Stimulated activated CD4-positive, alpha-beta T cell treated with anti-CD3 and anti-CD28 coated beads, Interleukin-4, amount 100 ng/mL, for 24 hours (primary cell): ENCODE measurements around the gene KCNQ1OT1.

Experiments used
- DNase-seq: peaks from one replicate; pipeline ENCODE4 v3.0.0-alpha.2; 2020

The KCNQ1OT1 gene

DNA sequence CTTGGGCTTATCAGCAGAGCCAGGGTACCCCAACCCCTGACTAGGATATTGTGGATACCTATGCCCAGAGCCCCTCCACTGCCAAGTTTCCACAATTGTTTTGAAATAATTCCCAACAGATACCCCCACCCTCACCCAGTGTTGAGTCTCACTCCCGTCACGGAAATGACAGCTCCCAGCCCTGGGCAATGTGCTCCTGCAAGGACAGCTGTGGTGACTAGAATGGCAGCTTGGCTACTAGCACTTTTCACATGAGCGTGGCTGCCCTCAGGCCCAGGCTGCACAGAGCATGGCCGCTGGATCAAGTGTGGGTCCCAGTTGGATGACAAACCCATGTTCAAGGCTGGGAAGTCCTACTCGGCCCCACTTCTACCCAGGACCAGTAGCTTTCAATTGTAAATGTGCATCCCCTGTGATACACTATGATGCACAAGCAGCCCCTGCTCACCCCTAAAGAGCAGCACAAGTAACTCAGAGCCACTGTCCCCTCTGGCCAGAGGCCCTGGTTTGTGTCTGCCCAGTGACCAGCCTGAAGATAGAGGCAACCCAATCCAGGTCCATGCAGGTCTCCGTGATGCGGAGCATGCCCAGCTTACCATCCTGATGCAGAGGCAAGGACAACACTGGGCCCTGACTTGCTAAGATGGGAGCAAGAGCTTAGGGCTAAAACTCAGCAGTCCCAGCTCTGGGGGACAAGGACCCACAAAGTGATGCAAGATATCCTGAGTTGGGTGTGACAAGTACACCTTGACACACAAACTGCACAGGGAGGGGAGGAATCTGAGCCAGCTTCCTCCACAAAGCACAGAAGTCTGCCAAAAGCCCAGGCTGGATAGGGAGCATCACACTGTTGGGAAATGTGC lies 13.2 kb downstream of the KCNQ1OT1 start:
- no peak for DNase-seq

DNA sequence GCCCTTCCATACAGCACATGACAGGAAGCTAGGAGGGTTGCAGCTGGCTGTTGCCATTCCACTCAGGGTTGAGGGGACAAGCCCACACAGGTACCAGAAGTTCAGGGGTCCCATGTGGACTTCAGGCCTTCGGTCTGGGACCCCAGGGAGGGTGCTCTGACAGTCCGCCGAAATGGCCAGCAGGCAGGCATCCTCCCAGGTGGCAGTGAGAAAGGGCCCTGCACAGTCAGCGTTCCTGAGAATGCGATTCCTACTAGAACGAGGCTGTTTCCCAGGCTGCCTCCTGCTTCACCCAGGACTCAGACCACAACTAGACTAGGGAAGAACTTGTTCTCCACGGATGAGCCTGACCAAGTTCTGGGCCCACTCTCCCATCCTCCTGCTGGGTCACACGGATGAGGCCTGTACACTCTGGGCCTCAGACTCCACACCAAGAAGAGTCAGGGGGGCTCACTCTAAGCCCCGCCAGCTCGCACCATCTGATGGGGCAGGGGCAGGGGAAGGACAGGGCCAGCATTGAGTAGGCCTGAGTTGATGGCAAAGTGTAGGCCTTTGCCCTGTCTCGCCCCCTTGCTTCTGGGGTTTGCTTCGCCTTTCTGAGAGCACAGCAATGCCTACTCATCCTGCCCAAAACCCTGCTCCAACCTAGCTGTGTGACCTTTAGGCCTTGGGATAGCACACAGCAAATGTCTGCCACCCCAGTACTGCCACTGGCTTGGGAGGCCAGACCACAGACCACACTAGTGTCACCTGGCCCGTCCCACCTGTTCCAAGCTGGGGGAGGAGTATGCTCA lies 14.0 kb downstream of the KCNQ1OT1 start:
- DNase-seq, result no peak

DNA sequence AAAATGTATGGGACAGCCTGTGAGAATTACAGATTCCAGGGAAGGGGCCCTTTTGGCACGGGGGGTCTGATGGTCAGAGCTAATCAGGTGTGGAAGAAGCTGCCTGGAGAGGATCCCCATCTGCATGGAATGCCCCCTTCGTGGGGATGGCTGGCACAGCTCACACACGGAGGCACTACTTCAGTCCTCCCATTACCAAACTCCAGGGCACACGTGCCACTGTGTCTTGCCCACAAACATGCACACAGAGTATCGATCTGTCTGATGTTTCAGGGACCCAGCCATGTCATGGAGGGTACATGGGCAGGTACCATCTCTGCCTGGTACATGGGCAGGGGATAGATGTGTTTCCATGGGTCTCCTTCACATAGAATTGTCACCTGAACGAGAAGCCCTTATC lies 14.7 kb downstream of the KCNQ1OT1 start:
- DNase-seq, result no peak

DNA sequence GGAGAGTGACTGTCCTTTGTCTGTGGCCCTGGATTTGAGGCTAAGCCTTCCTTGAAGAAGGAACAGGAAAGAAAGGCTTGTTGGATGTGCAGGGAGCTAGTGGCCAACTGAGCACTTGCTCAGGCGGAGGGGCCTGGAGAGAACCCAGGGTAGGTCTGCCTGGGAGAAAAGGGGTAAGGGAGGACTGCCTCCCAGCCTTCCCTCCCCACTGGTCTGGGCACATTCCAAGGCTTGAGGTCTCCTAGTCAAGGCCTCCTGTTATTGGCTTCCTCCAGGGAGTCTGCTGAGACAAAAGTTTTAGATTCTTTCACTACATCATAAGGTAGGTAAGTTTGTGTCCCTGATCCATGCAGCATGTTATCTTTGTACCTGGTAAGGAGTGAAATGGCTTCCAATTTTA lies 15.2 kb downstream of the KCNQ1OT1 start:
- DNase-seq, result no peak

DNA sequence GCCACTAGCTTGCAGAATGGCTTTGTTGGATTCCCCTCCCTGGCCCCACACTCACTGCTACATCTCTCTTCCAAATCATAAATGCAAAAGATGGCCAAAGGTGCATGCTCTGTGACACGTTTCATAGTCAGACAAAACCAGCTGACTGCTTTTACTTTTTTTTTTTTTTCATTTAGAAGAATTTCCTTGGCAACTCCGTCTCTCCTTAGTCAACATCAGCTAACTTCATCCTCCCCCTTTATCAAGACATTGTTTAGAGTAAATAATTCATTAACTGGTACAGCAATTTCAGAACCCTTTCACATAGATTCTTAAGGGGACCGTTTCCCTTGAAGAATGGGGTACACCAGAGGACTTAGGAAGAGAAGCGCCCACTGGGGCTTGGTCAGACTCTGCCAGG lies 16.0 kb downstream of the KCNQ1OT1 start:
- no peak for DNase-seq

DNA sequence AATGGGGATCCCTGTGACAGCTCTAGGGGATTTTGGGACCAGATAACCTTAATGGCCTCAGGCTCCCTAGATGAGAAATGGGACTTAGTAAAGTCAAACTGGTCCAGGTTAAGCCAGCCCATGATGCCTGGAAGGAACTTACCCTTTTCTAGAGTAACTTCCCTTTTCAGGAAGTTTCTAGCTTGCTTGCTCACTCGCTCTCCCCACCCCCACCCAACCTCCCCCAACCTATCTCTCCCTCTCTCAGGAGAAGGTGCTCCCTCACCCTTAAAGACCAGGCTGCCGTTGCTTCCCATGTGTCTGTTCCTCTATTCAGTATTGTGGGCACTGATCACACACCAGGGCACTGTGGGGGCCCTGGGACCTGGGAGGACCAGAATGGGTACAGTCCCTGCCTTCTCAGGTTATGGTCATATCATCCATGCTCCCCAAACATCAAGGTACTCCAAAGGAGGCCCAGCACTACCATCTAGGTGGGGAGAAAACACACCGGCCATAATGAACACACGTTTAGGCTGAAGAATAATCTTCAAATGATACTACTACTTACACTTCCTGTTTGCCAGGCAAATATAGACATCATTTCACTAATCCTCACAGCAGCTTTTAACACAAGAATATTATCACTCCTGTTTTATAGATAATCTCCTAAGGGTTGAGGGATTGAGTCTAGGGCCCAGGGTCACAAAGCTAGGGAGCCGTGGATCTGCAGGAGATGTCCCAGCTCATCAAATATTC lies 18.2 kb downstream of the KCNQ1OT1 start:
- DNase-seq, result no peak

DNA sequence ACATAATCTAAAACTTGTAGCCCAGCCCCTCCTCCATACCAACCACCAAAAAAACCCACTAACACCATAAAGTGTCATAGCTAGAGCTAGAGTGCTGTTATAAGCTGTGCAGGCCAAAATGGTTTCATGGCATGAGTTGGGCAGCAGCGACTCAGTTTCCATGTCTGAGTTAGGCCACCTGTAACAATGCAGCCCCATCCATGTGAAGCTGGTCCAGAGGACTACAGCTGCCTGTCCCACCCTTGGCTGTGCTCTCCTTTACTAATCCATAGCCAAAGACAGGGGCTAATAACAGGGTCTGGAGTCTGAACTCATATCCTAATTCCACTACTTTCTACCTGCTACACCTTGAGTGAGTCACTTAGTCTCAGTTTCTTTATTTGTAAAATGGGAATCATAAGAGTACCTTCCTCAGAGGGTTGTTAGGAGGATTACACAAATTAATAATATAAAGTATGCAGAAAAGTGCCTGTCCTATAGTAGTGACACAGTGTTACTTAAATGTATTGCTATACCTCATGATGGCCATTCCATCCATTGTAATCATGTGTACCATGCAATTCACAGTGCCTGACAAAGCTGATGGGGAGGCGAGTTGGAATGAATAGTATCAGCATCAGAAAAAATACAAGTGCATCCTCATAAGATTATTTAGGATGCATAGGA lies 20.6 kb downstream of the KCNQ1OT1 start:
- no peak for DNase-seq

DNA sequence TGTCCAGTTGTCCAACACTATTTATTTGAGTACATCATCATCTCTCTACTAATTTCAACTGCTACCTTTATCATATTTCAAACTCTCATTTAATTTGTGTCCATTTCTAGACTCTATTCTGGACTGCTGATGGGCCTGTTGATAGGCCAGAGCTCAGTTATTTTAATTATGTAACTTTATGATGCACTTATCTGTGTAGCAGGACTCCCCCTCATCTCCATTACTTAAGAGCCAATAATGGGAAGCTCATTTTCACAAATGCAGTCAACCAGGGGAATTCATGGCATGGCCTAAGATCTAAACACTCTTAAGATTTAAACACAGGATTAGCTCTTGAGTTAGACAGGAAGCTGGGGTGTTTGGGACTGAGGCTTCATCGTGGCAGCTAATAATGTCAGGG lies 21.4 kb downstream of the KCNQ1OT1 start:
- no peak for DNase-seq

DNA sequence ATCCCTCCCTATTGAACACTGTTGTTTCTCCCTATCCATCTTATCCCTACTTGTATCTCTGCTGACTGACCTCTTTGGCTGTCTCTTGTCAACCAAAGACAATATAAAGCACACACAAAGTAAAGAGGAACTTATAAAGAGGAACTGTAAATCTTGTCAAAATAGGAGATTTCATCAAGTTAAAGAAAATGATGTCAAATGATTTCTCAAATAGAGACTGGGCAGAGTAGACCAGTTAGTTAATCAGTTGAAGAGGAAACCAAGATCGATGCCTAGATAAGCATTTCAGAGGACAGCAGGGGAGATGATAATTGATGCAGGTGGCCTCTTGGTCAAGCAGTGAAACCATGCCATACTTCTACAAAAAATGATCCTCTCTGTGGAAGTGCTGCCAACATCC lies 22.7 kb downstream of the KCNQ1OT1 start:
- no peak for DNase-seq

DNA sequence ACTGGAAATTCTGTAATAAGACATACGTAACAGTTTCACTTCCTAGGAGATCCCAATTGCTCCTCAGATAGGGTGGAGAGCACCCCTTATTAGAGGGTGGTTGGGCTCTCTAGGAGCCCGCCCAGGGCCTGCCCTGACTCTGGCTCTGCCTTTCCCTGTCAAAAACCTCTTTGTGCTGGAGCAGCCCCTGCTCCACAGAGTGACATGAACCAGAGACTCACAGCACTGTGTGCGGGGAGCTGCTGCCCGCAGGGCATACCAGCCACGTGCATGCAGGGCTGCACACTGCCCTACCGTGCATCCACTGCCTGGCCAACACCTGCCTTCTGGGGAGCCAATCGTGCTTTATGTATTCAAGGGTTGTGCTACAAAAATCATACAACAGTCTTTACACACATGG lies 24.3 kb downstream of the KCNQ1OT1 start:
- no peak for DNase-seq

DNA sequence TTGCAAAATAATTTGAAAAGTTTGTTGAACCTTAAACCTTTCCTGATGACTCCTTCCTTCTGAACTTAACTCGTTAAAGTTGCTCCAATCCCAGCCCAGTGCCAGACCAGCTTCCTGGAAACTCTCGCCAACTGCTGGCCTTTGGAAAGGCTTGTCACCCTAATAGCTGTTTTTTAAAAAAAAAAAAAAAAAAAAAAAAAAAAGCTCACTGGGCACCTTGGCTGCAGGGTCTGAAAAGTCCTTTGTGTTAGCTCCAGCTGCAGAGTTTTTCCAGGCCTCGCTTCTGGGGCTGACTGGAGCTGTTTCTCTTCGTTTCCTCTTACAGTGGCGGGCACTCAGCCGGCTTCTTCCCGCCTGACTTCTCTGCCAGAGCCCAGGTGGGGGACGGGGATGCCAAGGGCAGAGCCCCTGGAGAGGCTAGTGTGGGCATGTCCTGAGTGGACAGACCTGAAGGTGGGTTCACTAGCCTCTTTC lies 25.1 kb downstream of the KCNQ1OT1 start:
- DNase-seq, result no peak

DNA sequence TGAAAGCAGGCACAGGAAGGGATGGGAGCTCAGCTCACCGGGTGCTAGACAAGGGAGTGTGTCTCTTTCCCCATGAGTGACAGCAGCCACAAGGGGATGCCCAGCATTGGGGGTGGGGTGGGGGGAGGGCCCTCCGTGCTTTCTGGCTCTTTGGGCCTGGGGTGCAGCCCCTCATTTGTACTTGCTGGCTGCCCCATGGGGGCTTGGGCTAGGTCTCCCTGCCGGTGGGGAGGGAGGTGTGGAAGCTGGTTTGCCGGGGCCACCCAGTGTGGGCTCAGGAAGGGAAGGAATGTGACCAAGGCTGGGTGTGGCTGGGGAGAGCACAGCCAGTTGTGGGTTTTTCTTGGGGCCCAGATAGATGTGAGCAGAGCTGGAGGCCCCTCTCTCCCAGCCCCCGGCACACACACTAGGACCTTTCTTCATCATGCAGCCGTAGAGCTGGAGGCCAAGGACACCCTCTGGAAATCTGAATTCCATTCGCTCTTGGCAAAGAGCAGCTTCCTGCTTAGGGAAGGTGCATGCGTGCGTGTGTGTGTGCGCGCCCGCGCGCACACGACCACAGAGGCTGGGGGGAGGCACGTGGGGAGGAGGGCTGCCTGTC lies 25.8 kb downstream of the KCNQ1OT1 start:
- no peak for DNase-seq

DNA sequence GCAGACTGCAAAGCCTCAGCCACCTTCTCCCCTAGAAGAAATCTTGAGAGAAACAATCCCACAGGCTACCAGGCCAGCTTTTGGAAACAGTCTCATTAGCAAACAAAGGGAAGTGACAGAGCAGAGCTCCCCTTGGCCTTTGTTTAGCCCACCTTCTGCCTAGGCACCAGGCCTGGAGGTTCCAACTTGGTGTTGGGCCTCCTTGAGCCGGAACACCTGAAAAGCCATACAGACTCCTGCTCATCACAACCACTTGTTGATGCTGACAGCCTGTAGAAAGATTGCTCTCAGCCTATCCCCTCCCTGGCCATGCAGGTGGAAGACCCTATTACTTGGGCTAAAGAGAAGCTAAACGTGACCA lies 26.6 kb downstream of the KCNQ1OT1 start:
- no peak for DNase-seq

DNA sequence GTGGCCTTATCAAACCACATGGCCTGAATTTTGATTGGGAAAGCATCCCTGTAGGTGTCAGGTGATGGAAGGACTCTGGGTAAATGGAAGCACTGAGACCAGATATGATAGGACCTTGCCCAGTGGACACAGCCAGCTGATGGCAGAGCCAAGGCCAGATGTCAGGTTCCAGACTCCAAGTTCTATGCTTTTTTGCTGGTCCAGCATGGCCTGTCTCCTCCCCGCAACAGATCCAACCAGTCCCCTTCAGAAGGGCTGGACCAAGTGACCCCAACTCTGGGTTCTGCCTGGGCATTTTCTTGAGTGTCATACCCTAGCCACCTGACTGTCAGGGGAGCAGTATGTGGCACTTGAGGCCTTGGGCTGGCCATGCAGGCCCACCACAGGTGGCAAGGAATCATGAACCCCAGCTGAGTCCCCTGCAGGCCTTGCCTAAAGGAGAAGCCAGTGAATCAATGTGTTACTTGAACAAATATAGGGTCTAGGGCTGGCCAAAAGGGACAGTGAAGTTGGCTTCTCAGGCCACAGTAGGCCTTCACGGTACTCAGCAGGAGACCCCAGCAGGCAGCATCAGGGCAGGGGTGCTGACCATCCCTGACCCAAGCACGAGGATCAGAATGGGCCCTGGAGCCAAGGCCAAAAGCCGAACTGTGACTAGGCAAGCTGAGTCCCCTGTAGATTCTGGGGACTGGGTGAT lies 27.1 kb downstream of the KCNQ1OT1 start:
- DNase-seq, result no peak

DNA sequence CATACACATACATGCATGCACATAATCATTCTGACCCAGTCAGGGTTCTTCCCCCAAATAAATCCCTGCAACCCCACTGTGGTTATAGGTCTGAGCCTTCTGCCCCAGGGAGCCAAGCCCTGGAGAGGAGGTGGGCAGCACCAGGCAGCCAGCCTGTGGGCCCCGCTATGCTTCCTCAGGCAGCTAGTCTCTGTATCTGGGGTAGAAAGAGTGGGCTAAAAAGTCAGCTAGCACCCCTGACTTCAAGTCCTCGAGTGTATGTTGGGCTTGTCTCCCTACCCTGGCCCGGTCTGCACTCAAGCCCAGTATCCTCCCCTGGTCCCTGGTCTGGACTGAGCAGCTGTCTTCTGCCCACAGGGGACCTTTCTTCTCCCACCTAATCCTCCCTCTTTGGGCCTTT lies 28.0 kb downstream of the KCNQ1OT1 start:
- DNase-seq, result no peak

DNA sequence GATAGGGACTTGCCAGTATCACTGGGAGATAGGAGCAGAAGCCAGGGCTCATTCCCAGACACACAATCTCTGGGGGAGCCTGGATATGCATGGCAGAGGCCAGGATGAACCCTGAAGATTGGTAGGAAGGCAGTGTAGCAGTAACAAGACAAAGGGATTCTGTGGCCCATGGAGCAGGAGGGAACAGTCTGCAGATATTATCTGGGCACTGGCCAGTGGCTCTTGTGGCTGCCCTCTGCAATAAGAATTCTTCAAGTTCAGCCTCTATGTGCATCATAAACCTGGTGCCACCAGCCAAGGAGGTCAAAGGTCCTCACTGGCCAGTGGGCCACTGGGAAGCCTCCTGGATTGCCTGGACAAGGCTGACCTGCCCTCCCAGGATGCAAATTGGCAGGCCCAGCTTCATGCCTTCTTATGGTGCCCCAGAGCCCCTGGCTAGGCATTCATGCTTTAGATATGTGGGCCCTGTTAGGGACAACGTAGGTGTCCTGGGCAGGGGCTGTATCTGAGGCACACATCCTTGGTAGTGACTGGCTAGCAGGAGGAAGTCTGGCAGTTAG lies 29.2 kb downstream of the KCNQ1OT1 start:
- no peak for DNase-seq

DNA sequence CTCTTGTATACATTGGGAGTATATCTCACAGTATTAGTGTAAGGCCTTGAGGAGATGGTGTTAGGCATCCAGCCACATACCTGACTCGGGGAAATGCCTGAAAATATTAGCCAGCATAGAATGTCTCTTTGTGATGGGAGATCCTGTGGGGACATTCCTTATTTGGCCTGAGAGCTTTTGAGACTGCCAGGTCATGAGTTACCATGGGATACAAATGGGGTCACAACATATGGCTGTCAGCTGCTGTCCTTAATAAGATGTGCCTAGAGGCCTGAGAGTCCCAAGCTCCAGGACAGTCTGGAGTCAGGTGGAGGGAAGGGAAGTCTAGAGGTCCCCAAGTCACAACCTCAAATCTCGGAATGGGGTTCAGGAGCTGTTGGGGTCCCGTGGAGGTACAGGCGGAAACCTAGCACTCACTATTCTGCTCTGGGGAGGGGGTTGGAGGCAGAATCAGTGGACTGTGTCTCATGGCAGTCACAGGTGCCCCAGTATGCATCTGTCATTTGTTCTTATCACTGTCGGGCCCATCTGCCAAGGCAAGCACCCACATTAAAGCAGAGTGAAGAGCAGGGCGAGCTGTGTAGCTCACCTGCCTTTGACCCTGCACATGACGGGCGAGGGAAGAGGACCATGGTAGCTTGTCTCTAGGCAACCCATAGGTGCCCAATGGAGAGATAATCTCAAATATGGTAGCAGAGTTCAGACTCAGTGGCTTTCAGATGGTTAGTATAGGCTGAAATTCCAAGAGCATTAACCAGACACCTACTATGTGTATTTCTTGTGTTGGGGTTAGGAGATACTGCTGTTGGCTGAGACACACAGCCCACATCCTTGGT lies 29.9 kb downstream of the KCNQ1OT1 start:
- no peak for DNase-seq

DNA sequence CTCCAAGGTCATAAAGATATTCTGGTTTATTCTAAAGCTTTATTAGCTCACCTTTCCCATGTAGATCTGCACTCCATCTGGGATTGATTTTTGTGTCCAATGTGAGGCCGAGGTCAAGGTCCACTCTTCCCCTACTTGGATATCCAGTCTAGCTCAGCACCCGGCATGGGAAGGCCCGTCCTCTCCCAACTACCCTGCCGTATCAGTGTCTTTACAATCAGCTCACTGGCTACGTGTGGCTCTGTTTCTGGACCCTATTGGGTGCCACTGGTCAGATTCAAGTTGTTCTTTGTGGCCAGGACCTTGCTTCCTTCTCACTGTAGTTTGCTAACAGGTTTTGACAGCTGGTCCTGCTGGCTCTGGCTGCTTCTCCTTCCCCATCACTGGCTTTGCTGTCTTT lies 30.9 kb downstream of the KCNQ1OT1 start:
- DNase-seq, result no peak

DNA sequence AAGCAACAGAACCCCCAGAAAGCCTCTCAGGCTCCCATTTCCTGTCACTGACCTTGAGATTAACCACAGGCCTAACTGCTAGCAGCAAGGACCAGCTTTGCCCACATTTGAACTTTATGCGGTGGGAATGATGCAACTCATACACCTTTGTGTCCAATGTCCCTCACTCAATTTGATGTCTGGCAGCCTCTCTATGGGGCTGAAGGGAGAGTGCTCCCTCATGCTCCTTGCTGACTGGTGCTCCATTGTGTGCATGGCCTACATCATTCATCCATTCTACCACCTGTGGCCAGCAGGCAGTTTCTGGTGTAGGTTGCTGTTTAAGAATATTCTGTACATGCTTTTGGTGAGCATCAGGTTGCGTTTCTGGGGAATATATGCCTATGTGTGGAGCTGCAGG lies 31.9 kb downstream of the KCNQ1OT1 start:
- no peak for DNase-seq

DNA sequence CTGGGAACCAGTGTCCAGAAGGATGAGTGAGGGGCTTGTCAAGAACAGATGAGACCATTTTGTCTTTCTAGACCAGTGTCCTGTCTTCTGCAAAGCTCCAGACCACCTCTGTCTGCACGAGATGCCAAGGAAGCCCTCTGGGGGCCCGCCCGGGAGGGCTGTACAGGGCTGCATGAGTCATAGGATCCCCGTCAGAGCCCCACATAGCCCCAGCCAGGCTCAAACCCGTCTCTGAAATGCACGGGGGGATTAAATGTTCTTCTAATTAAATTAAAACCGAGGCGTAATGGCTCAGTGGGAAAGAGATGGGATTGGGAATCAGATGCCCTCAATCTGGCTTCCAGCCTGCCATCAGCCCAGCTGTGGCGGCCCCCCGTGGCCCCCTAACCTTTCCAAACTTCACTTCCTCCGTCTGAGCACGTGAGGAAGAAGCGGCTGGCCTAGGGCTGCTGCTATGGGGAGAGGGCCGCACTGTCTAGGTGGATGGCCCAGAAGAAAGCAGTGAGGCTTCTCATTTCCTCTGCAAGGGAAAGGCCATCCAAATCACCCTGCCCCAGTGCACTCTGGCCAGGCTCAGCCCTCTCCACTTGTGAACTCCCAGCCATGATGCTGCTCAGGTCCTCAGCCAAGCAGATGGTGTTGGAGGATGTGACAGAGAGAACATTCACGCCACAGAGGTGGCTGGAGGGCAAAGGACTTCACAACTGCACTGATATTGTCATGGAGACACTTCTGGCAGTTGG lies 32.8 kb downstream of the KCNQ1OT1 start:
- DNase-seq, result no peak
